Keratinocyte (primary cell): Measurements from ENCODE around the gene ZNF778. TPM values are rescaled to one million over a fixed set of nuclear protein-coding genes. Genes with fewer than 3 reads are reported as not detected.
"Not testable (repeated sequence)": the region's sequence is repeated elsewhere in the genome, so short reads cannot be mapped to it uniquely, and the experiment has no call there.

Experiments used
- DNase-seq: peaks from one replicate; pipeline ENCODE4 v3.0.0-alpha.2; 2011; ENCODE audit warnings: low read depth, missing footprints, low spot score
- FAIRE-seq: peaks from 2 replicates; lab custom pipeline; 2011; peaks lifted over from hg19 to GRCh38; lab: Jason Lieb, UNC
- H2AFZ ChIP-seq: 2 replicates; pipeline ENCODE4 v1.6.0; 2012; ENCODE audit warnings: low read length, control low read depth, inconsistent platforms; ENCODE audit not compliant: control insufficient read depth
- H3K27ac ChIP-seq: 2 replicates; pipeline ENCODE4 v1.5.1; 2011; ENCODE audit warnings: low read length; ENCODE audit not compliant: control insufficient read depth, insufficient read depth
- H3K27me3 ChIP-seq: 3 replicates; pipeline ENCODE4 v1.6.0; 2011; ENCODE audit warnings: low read length; ENCODE audit not compliant: control insufficient read depth, insufficient read depth; ENCODE audit errors: extremely low read depth
- H3K36me3 ChIP-seq, 2 experiments: 2 replicates in 1 of 2; 3 replicates in 1 of 2; pipeline ENCODE4 v1.5.1; 2011; ENCODE audit warnings: low read length in 2 of 2, mild to moderate bottlenecking in 1 of 2; ENCODE audit not compliant: control insufficient read depth in 2 of 2, insufficient read depth in 2 of 2; ENCODE audit errors: extremely low read depth in 1 of 2
- H3K4me1 ChIP-seq: 3 replicates; pipeline ENCODE4 v1.5.1; 2011; ENCODE audit warnings: low read length; ENCODE audit not compliant: control insufficient read depth, insufficient read depth; ENCODE audit errors: extremely low read depth
- H3K4me2 ChIP-seq: 3 replicates; pipeline ENCODE4 v1.6.0; 2011; ENCODE audit warnings: low read depth, low read length; ENCODE audit not compliant: control insufficient read depth, insufficient read depth; ENCODE audit errors: extremely low read depth
- H3K4me3 ChIP-seq, 3 experiments: fragments of 200-600 bp in 1 of 3; sonication (generic) in 1 of 3; 2 replicates in 2 of 3; 3 replicates in 1 of 3; pipeline ENCODE4 v1.5.1; 2011 to 2016; ENCODE audit warnings: low read length in 3 of 3, mild to moderate bottlenecking in 3 of 3, control low read depth in 2 of 3, inconsistent platforms in 1 of 3, low read depth in 1 of 3, mixed read lengths in 1 of 3, mixed run types in 1 of 3, moderate library complexity in 1 of 3; ENCODE audit not compliant: control insufficient read depth in 2 of 3, insufficient read depth in 2 of 3; ENCODE audit errors: extremely low read depth in 1 of 3
- H3K79me2 ChIP-seq: 2 replicates; pipeline ENCODE4 v1.6.0; 2012; ENCODE audit warnings: low read length; ENCODE audit not compliant: control insufficient read depth, insufficient read depth
- H3K9ac ChIP-seq: 3 replicates; pipeline ENCODE4 v1.6.0; 2011; ENCODE audit warnings: low read length; ENCODE audit not compliant: control insufficient read depth, insufficient read depth; ENCODE audit errors: extremely low read depth
- H3K9me1 ChIP-seq: 3 replicates; pipeline ENCODE4 v1.6.0; 2011; ENCODE audit warnings: low read length; ENCODE audit not compliant: control insufficient read depth, insufficient read depth; ENCODE audit errors: extremely low read depth
- H3K9me3 ChIP-seq: 2 replicates; pipeline ENCODE4 v1.5.1; 2012; ENCODE audit warnings: low read depth, low read length; ENCODE audit not compliant: control insufficient read depth
- H4K20me1 ChIP-seq: 3 replicates; pipeline ENCODE4 v1.6.0; 2011; ENCODE audit warnings: low read length; ENCODE audit not compliant: control insufficient read depth, insufficient read depth; ENCODE audit errors: extremely low read depth
- EZH2 ChIP-seq: IDR thresholded peaks from one replicate; pipeline ENCODE4 v1.6.1; 2012; ENCODE audit warnings: inconsistent platforms, mild to moderate bottlenecking, low read length, moderate library complexity
- dilution Hi-C: fragments of 300-500 bp; cut with MboI; formaldehyde crosslinking; loops from one replicate; pipeline ENCODE4 v1.7.0; 2020; ENCODE audit warnings: low sequenced_read_pairs; ENCODE audit not compliant: extremely low pct_ligation_motif_present
- polyA plus RNA-seq, 5 experiments: library from polyadenylated mRNA; depleted of rRNA in 3 of 5; stranded (reverse) in 3 of 5; stranded (forward) in 1 of 5; unstranded in 1 of 5; fragments of >200 nt; gene quantifications; 1 replicate in 1 of 5; 2 replicates in 3 of 5; 3 replicates in 1 of 5; pipeline versions ENCODE4 v1.2.1 to v1.2.3, GENCODE V29; 2011 to 2012; ENCODE audit warnings: missing spikeins in 2 of 5, low read depth in 1 of 5, low replicate concordance in 1 of 5
- TF ChIP-seq, protein P1 (sequence below), 3 experiments: IDR thresholded peaks in 1 of 3; conservative IDR thresholded peaks in 1 of 3; optimal IDR thresholded peaks in 1 of 3; 2 replicates in 2 of 3; 3 replicates in 1 of 3; pipeline versions ENCODE3 to v1.5.1; 2011; ENCODE audit warnings: low read length in 3 of 3, mild to moderate bottlenecking in 3 of 3, moderate library complexity in 2 of 3, control low read depth in 1 of 3, inconsistent platforms in 1 of 3; ENCODE audit not compliant: insufficient read depth in 2 of 3; ENCODE audit errors: extremely low read depth in 1 of 3

ZNF778 gene
- polyA plus RNA-seq, 1 donor (not counting 4 experiments of a cell fraction or from before 2014, with no cell fraction given), result 6.2 TPM

- DNase-seq (no peak), FAIRE-seq (no peak)
- Histone ChIP-seq H3K4me1 (no peaks in the 10 kb centered on the region), H3K27me3 (peaks cover 13% of the 10 kb centered on the region), H3K9me3 (no peaks in the 10 kb centered on the region), H3K9ac (no peak overlapping the region), H4K20me1 (peaks cover 4% of the 10 kb centered on the region), H3K36me3 (no peaks in the 10 kb centered on the region), H3K27ac (no peak overlapping the region), H3K4me3 (no peak overlapping the region), H3K9me1 (no peaks in the 10 kb centered on the region), H2AFZ (no peak overlapping the region), H3K4me2 (no peak overlapping the region), H3K79me2 (no peaks in the 10 kb centered on the region)
- dilution Hi-C loops, result no loop called here
- TF ChIP-seq, protein P1, sequence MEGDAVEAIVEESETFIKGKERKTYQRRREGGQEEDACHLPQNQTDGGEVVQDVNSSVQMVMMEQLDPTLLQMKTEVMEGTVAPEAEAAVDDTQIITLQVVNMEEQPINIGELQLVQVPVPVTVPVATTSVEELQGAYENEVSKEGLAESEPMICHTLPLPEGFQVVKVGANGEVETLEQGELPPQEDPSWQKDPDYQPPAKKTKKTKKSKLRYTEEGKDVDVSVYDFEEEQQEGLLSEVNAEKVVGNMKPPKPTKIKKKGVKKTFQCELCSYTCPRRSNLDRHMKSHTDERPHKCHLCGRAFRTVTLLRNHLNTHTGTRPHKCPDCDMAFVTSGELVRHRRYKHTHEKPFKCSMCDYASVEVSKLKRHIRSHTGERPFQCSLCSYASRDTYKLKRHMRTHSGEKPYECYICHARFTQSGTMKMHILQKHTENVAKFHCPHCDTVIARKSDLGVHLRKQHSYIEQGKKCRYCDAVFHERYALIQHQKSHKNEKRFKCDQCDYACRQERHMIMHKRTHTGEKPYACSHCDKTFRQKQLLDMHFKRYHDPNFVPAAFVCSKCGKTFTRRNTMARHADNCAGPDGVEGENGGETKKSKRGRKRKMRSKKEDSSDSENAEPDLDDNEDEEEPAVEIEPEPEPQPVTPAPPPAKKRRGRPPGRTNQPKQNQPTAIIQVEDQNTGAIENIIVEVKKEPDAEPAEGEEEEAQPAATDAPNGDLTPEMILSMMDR (optimal IDR thresholded peaks at IDR 0.05 in 1 of 3, IDR thresholded peaks at IDR 0.05 in 1 of 3, conservative IDR thresholded peaks at IDR 0.05 in 1 of 3; ENCODE audit: extremely low read depth in 1 of 3, insufficient read depth in 2 of 3, low read length in 3 of 3), result no peak
- TF ChIP-seq EZH2, result no peak
Measured at GRCh38 chr16:89184933-89185794, 32.3 kb upstream of the ZNF778 start.

- H4K20me1 ChIP-seq, result not testable (repeated sequence)
Measured at GRCh38 chr16:89185887-89186592, 31.5 kb upstream of the ZNF778 start.

GRCh38 chr16:89186593-89187031, 30.9 kb upstream of the ZNF778 start:
- H3K9me3 ChIP-seq, dilution Hi-C loops, H3K4me3 ChIP-seq, H3K79me2 ChIP-seq, H2AFZ ChIP-seq, DNase-seq, FAIRE-seq, H3K9ac ChIP-seq, H3K9me1 ChIP-seq, H3K4me1 ChIP-seq, H3K4me2 ChIP-seq, H4K20me1 ChIP-seq, H3K36me3 ChIP-seq, H3K27ac ChIP-seq: not testable (repeated sequence)
- H3K27me3 ChIP-seq, result peaks cover 19% of the 10 kb centered on the region

More at GRCh38 chr16:89185887-89186592, 31.5 kb upstream of the ZNF778 start:
- H3K9me3 ChIP-seq, H2AFZ ChIP-seq, H3K4me3 ChIP-seq, dilution Hi-C loops, H3K4me2 ChIP-seq, H3K36me3 ChIP-seq, H3K9me1 ChIP-seq, FAIRE-seq, H3K4me1 ChIP-seq, H3K27ac ChIP-seq, H3K9ac ChIP-seq, DNase-seq, H3K79me2 ChIP-seq: not testable (repeated sequence)
- peaks cover 14% of the 10 kb centered on the region for H3K27me3 ChIP-seq
